Keratinocyte (primary cell): ENCODE measurements around the gene ZBTB20. TPM values are rescaled to one million over a fixed set of nuclear protein-coding genes. Genes with fewer than 3 reads are reported as not detected.
"Not testable (repeated sequence)": the region's sequence is repeated elsewhere in the genome, so short reads cannot be mapped to it uniquely, and the experiment has no call there.

Experiments
- DNase-seq: peaks from one replicate; pipeline ENCODE4 v3.0.0-alpha.2; 2011; ENCODE audit warnings: low read depth, missing footprints, low spot score
- FAIRE-seq: peaks from 2 replicates; lab custom pipeline; 2011; peaks lifted over from hg19 to GRCh38; lab: Jason Lieb, UNC
- H2AFZ ChIP-seq: 2 replicates; pipeline ENCODE4 v1.6.0; 2012; ENCODE audit warnings: low read length, control low read depth, inconsistent platforms; ENCODE audit not compliant: control insufficient read depth
- H3K27ac ChIP-seq: 2 replicates; pipeline ENCODE4 v1.5.1; 2011; ENCODE audit warnings: low read length; ENCODE audit not compliant: control insufficient read depth, insufficient read depth
- H3K27me3 ChIP-seq: 3 replicates; pipeline ENCODE4 v1.6.0; 2011; ENCODE audit warnings: low read length; ENCODE audit not compliant: control insufficient read depth, insufficient read depth; ENCODE audit errors: extremely low read depth
- H3K36me3 ChIP-seq, 2 experiments: 2 replicates in 1 of 2; 3 replicates in 1 of 2; pipeline ENCODE4 v1.5.1; 2011; ENCODE audit warnings: low read length in 2 of 2, mild to moderate bottlenecking in 1 of 2; ENCODE audit not compliant: control insufficient read depth in 2 of 2, insufficient read depth in 2 of 2; ENCODE audit errors: extremely low read depth in 1 of 2
- H3K4me1 ChIP-seq: 3 replicates; pipeline ENCODE4 v1.5.1; 2011; ENCODE audit warnings: low read length; ENCODE audit not compliant: control insufficient read depth, insufficient read depth; ENCODE audit errors: extremely low read depth
- H3K4me2 ChIP-seq: 3 replicates; pipeline ENCODE4 v1.6.0; 2011; ENCODE audit warnings: low read depth, low read length; ENCODE audit not compliant: control insufficient read depth, insufficient read depth; ENCODE audit errors: extremely low read depth
- H3K4me3 ChIP-seq, 3 experiments: fragments of 200-600 bp in 1 of 3; sonication (generic) in 1 of 3; 2 replicates in 2 of 3; 3 replicates in 1 of 3; pipeline ENCODE4 v1.5.1; 2011 to 2016; ENCODE audit warnings: low read length in 3 of 3, mild to moderate bottlenecking in 3 of 3, control low read depth in 2 of 3, inconsistent platforms in 1 of 3, low read depth in 1 of 3, mixed read lengths in 1 of 3, mixed run types in 1 of 3, moderate library complexity in 1 of 3; ENCODE audit not compliant: control insufficient read depth in 2 of 3, insufficient read depth in 2 of 3; ENCODE audit errors: extremely low read depth in 1 of 3
- H3K79me2 ChIP-seq: 2 replicates; pipeline ENCODE4 v1.6.0; 2012; ENCODE audit warnings: low read length; ENCODE audit not compliant: control insufficient read depth, insufficient read depth
- H3K9ac ChIP-seq: 3 replicates; pipeline ENCODE4 v1.6.0; 2011; ENCODE audit warnings: low read length; ENCODE audit not compliant: control insufficient read depth, insufficient read depth; ENCODE audit errors: extremely low read depth
- H3K9me1 ChIP-seq: 3 replicates; pipeline ENCODE4 v1.6.0; 2011; ENCODE audit warnings: low read length; ENCODE audit not compliant: control insufficient read depth, insufficient read depth; ENCODE audit errors: extremely low read depth
- H3K9me3 ChIP-seq: 2 replicates; pipeline ENCODE4 v1.5.1; 2012; ENCODE audit warnings: low read depth, low read length; ENCODE audit not compliant: control insufficient read depth
- H4K20me1 ChIP-seq: 3 replicates; pipeline ENCODE4 v1.6.0; 2011; ENCODE audit warnings: low read length; ENCODE audit not compliant: control insufficient read depth, insufficient read depth; ENCODE audit errors: extremely low read depth
- EZH2 ChIP-seq: IDR thresholded peaks from one replicate; pipeline ENCODE4 v1.6.1; 2012; ENCODE audit warnings: inconsistent platforms, mild to moderate bottlenecking, low read length, moderate library complexity
- dilution Hi-C: fragments of 300-500 bp; cut with MboI; formaldehyde crosslinking; loops from one replicate; pipeline ENCODE4 v1.7.0; 2020; ENCODE audit warnings: low sequenced_read_pairs; ENCODE audit not compliant: extremely low pct_ligation_motif_present
- polyA plus RNA-seq, 5 experiments: library from polyadenylated mRNA; depleted of rRNA in 3 of 5; stranded (reverse) in 3 of 5; stranded (forward) in 1 of 5; unstranded in 1 of 5; fragments of >200 nt; gene quantifications; 1 replicate in 1 of 5; 2 replicates in 3 of 5; 3 replicates in 1 of 5; pipeline versions ENCODE4 v1.2.1 to v1.2.3, GENCODE V29; 2011 to 2012; ENCODE audit warnings: missing spikeins in 2 of 5, low read depth in 1 of 5, low replicate concordance in 1 of 5
- TF ChIP-seq, protein P1 (sequence below), 3 experiments: IDR thresholded peaks in 1 of 3; conservative IDR thresholded peaks in 1 of 3; optimal IDR thresholded peaks in 1 of 3; 2 replicates in 2 of 3; 3 replicates in 1 of 3; pipeline versions ENCODE3 to v1.5.1; 2011; ENCODE audit warnings: low read length in 3 of 3, mild to moderate bottlenecking in 3 of 3, moderate library complexity in 2 of 3, control low read depth in 1 of 3, inconsistent platforms in 1 of 3; ENCODE audit not compliant: insufficient read depth in 2 of 3; ENCODE audit errors: extremely low read depth in 1 of 3

ZBTB20 gene
- polyA plus RNA-seq, 1 donor (not counting 4 experiments of a cell fraction or from before 2014, with no cell fraction given), result 0.52 TPM

DNA sequence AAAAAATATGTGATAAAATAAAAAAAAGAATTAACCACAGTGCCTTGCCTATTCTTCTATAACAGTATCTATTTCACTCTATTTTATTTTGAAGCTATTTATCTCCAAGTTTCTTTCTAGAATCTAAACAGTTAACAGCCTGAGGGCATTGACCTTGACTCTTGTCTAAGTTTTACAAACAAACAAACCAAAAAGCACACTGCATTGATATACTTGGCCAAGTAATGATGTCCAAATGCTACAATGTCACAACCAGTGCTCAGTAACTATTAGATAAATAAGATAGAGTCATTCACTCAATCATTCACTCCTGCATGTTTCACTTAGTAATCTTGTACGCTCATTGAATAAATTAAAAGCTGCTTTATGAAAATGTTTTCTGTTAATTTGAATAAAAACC, 466.8 kb downstream of the ZBTB20 start:
- Histone ChIP-seq H3K27ac (no peak overlapping the region), H3K4me2 (no peak overlapping the region), H3K9me1 (no peaks in the 10 kb centered on the region), H3K9me3 (no peaks in the 10 kb centered on the region), H2AFZ (no peak overlapping the region), H3K27me3 (no peaks in the 10 kb centered on the region), H4K20me1 (no peaks in the 10 kb centered on the region), H3K79me2 (no peaks in the 10 kb centered on the region), H3K36me3 (no peaks in the 10 kb centered on the region), H3K9ac (no peak overlapping the region), H3K4me3 (no peak overlapping the region), H3K4me1 (no peaks in the 10 kb centered on the region)
- FAIRE-seq (no peak), DNase-seq (no peak)
- no peak for TF ChIP-seq EZH2
- TF ChIP-seq, protein P1, sequence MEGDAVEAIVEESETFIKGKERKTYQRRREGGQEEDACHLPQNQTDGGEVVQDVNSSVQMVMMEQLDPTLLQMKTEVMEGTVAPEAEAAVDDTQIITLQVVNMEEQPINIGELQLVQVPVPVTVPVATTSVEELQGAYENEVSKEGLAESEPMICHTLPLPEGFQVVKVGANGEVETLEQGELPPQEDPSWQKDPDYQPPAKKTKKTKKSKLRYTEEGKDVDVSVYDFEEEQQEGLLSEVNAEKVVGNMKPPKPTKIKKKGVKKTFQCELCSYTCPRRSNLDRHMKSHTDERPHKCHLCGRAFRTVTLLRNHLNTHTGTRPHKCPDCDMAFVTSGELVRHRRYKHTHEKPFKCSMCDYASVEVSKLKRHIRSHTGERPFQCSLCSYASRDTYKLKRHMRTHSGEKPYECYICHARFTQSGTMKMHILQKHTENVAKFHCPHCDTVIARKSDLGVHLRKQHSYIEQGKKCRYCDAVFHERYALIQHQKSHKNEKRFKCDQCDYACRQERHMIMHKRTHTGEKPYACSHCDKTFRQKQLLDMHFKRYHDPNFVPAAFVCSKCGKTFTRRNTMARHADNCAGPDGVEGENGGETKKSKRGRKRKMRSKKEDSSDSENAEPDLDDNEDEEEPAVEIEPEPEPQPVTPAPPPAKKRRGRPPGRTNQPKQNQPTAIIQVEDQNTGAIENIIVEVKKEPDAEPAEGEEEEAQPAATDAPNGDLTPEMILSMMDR (optimal IDR thresholded peaks at IDR 0.05 in 1 of 3, IDR thresholded peaks at IDR 0.05 in 1 of 3, conservative IDR thresholded peaks at IDR 0.05 in 1 of 3; ENCODE audit: extremely low read depth in 1 of 3, insufficient read depth in 2 of 3, low read length in 3 of 3), result no peak
- dilution Hi-C loops, result no loop called here

DNA sequence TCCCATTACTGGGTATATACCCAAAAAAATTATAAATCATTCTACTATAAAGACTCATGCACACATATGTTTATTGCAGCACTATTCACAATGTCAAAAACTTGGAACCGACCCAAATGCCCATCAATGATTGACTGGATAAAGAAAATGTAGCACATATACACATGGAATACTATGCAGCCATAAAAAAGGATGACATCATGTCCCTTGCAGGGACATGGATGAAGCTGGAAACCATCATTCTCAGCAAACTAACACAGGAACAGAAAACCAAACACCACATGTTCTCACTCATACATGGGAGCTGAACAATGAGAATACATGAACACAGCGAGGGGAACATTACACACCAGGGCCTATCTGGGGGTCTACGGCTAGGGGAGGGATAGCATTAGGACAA, 467.3 kb downstream of the ZBTB20 start:
- H2AFZ ChIP-seq, H3K4me3 ChIP-seq, H3K4me2 ChIP-seq, dilution Hi-C loops, H3K9me1 ChIP-seq, FAIRE-seq, H3K27me3 ChIP-seq, H3K9ac ChIP-seq, H3K36me3 ChIP-seq, H4K20me1 ChIP-seq, H3K27ac ChIP-seq, H3K9me3 ChIP-seq, H3K4me1 ChIP-seq, H3K79me2 ChIP-seq, DNase-seq: not testable (repeated sequence)

DNA sequence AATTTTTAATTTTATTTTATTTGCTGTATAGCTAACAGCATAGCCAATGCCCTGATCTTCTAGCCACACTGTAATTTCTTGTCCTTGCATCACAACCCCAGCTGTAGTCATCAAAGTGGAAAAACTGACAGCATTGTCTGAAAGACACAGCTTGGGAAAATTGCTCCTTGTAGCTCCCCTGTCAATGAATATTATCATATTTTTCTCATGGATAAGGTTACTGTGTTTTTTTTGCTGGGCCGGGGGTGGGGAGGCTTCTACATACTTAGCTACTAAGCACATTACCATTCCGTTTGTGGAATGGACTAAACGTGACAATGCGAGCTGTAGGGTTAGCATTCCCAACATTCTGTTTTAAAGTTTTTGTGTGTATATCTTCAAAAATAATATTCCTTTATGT, 472.0 kb downstream of the ZBTB20 start:
- Histone ChIP-seq H3K4me2 (no peak overlapping the region), H2AFZ (no peak overlapping the region), H3K4me3 (no peak overlapping the region), H4K20me1 (no peaks in the 10 kb centered on the region), H3K27ac (no peak overlapping the region), H3K9me3 (no peaks in the 10 kb centered on the region), H3K9ac (no peak overlapping the region), H3K27me3 (no peaks in the 10 kb centered on the region), H3K4me1 (no peaks in the 10 kb centered on the region), H3K79me2 (no peaks in the 10 kb centered on the region), H3K9me1 (no peaks in the 10 kb centered on the region), H3K36me3 (no peaks in the 10 kb centered on the region)
- no peak for TF ChIP-seq EZH2
- TF ChIP-seq, protein P1 (optimal IDR thresholded peaks at IDR 0.05 in 1 of 3, IDR thresholded peaks at IDR 0.05 in 1 of 3, conservative IDR thresholded peaks at IDR 0.05 in 1 of 3; ENCODE audit: extremely low read depth in 1 of 3, insufficient read depth in 2 of 3, low read length in 3 of 3), result no peak
- dilution Hi-C loops, result no loop called here
- FAIRE-seq (no peak), DNase-seq (no peak)
